ENCODE data around the gene BANP.
"Not testable (repeated sequence)": the region's sequence is repeated elsewhere in the genome, so short reads cannot be mapped to it uniquely, and the experiment has no call there.

BANP gene

DNA sequence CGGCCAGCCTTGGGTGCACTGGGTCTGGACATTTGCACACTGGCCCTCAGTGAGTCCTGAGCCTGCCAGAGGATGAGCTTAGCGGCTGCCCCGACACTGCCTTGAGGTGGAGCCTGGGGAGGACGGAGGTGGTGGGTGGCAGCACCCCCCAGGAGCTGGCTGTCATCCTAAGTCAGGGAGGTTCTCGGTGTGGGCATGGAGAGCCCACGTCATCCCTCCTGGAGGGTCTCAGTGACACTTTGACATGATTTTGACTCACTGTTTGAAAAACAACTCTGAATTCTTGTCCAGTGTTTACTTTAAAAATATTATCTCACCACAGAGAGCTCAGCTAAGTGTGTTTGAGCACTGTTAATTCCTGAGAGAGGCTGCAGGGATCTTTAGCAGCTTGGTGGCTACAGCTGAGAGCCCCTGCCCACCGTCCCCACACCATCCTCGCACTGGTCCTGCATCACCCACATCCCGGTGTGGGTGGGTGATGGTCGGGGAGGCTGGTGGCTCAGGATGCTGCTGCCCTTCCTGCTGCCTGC is 63.1 kb downstream of the BANP start:
- Histone ChIP-seq H3K4me3 (ENCODE audit: low read depth in 1 of 2, low read length in 2 of 2) (no peak overlapping the region), H3K36me3 (ENCODE audit: control insufficient read depth in 1 of 2, insufficient read depth in 2 of 2, low read length in 2 of 2) (peaks cover 6 to 33% of the 10 kb centered on the region in 2 donors), H3K4me1 (ENCODE audit: control insufficient read depth in 1 of 2, insufficient read depth in 2 of 2, low read length in 2 of 2) (peaks cover 0 to 13% of the 10 kb centered on the region in 2 donors), H3K27me3 (ENCODE audit: low read depth, low read length) (no peaks in the 10 kb centered on the region), H3K27ac (ENCODE audit: low read length) (no peak overlapping the region), H3K9me3 (ENCODE audit: control insufficient read depth in 1 of 2, low read length in 2 of 2) (no peaks in the 10 kb centered on the region)

DNA sequence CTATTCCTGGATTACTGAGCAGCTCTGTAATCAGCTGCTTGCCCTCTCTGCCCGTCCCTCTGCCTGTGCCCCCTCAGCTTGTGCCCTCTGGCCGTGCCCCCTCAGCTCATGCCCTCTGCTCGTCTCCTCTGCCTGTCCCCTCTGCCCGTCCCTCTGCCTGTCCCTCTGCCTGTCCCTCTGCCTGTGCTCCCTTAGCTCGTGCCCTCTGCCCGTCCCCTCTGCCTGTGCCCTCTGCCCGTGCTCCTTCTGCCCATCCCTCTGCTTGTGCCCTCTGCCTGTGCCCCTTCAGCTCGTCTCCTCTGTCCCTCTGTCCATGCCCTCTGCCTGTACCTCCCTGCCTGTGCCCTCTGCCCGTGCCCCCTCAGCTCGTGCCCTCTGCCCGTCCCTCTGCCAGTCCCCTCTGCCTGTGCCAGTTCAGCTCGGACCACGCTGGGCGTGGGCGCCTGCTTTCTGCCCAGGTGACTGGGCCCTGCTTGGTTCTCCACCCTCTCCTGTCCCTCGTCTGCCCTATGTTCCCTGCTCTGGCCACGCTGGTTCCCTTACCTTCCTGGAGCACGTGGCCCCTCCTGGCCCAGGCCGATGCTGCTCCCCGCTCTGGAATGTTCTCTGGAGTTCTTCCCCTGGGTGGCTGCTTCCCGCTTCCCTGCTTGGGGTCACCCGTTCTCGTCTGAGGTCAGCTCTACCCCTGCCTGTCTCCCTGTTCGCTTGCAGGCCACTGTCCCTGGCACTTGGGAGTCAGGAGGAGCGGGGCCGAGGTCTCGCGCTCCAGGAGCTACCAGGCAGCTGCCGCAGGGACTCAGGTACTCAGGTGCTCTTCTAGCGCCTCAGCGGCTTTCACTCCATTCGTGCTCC is 63.9 kb downstream of the BANP start:
- H3K9me3 ChIP-seq (ENCODE audit: control insufficient read depth in 1 of 2, low read length in 2 of 2), result no peaks in the 10 kb centered on the region
- no peak overlapping the region for H3K27ac ChIP-seq (ENCODE audit: low read length)
- H3K27me3 ChIP-seq (ENCODE audit: low read depth, low read length), result no peaks in the 10 kb centered on the region
- no peak overlapping the region for H3K4me3 ChIP-seq (ENCODE audit: low read depth in 1 of 2, low read length in 2 of 2)
- H3K4me1 ChIP-seq (ENCODE audit: control insufficient read depth in 1 of 2, insufficient read depth in 2 of 2, low read length in 2 of 2), result peaks cover 0 to 13% of the 10 kb centered on the region in 2 donors
- H3K36me3 ChIP-seq (ENCODE audit: control insufficient read depth in 1 of 2, insufficient read depth in 2 of 2, low read length in 2 of 2), result peaks cover 6 to 32% of the 10 kb centered on the region in 2 donors

DNA sequence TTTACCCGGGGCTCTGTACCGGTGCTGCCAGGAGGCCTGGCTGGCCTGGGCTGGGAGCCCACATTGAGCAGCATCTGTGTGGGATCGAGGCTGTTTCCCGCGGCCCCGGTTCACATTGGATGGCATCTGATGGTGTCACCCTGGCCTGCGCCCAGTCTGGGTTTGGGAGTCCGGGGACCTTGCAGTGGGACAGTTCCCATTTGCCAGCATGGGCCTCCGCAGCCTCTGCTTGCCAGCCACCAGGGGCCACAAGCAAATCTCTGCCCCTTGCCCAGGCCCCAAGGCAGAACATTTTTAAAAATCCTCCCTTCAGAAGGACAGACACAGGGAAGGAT is 64.5 kb downstream of the BANP start:
- H3K27me3 ChIP-seq (ENCODE audit: low read depth, low read length), result no peaks in the 10 kb centered on the region
- H3K36me3 ChIP-seq (ENCODE audit: control insufficient read depth in 1 of 2, insufficient read depth in 2 of 2, low read length in 2 of 2), result peaks cover 2 to 30% of the 10 kb centered on the region in 2 donors
- H3K4me1 ChIP-seq (ENCODE audit: control insufficient read depth in 1 of 2, insufficient read depth in 2 of 2, low read length in 2 of 2), result peaks cover 0 to 13% of the 10 kb centered on the region in 2 donors
- no peaks in the 10 kb centered on the region for H3K9me3 ChIP-seq (ENCODE audit: control insufficient read depth in 1 of 2, low read length in 2 of 2)
- H3K4me3 ChIP-seq (ENCODE audit: low read depth in 1 of 2, low read length in 2 of 2), result no peak overlapping the region
- no peak overlapping the region for H3K27ac ChIP-seq (ENCODE audit: low read length)

DNA sequence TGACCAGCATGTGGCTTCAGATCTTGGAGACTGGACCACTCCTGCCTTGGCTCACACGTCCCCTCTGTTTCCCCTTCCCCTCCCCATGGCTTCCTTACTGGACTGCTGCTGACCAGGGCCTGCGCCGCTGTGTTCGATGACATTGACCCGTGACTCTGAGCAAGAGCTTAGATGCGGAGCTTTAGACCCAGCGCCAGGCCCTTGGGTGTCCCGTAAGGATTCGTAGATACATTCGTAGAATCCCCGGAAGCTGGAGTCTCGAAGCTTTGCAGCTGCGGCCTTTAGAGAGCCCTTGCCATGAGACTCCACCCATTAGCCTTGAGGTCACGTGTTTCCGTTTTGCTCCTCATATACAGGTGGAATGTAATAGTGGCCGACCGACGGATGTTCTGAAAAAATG is 65.2 kb downstream of the BANP start:
- H3K27ac ChIP-seq (ENCODE audit: low read length), result not testable (repeated sequence)

DNA sequence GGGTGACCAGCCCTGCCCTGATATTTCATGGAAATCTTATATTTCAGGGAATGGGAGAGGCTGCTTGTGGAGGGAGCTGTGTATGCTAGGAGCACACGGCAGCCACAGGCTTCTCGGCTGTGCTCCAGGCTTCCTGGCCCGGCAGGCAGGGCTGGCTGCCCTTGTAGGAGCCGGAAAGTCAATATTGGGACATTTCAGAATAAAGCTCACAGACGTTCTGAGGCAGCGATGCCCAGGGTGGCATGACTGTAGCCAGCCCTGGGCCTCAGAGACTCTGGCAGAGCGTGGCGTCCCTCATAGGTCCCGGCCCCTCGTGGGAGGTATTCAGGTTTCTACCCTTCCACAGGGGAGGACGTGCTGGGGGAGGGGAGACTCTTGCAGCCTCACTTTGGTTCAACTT is 65.7 kb downstream of the BANP start:
- peaks cover 0 to 28% of the 10 kb centered on the region in 2 donors for H3K36me3 ChIP-seq (ENCODE audit: control insufficient read depth in 1 of 2, insufficient read depth in 2 of 2, low read length in 2 of 2)

More for the DNA sequence above, 65.2 kb downstream of the BANP start:
- not testable (repeated sequence) for H3K27me3 ChIP-seq (ENCODE audit: low read depth, low read length); H3K9me3 ChIP-seq (ENCODE audit: control insufficient read depth in 1 of 2, low read length in 2 of 2); H3K4me3 ChIP-seq (ENCODE audit: low read depth in 1 of 2, low read length in 2 of 2)
- peaks cover 0 to 28% of the 10 kb centered on the region in 2 donors for H3K36me3 ChIP-seq (ENCODE audit: control insufficient read depth in 1 of 2, insufficient read depth in 2 of 2, low read length in 2 of 2)
- peaks cover 0 to 13% of the 10 kb centered on the region in 2 donors for H3K4me1 ChIP-seq (ENCODE audit: control insufficient read depth in 1 of 2, insufficient read depth in 2 of 2, low read length in 2 of 2)

DNA sequence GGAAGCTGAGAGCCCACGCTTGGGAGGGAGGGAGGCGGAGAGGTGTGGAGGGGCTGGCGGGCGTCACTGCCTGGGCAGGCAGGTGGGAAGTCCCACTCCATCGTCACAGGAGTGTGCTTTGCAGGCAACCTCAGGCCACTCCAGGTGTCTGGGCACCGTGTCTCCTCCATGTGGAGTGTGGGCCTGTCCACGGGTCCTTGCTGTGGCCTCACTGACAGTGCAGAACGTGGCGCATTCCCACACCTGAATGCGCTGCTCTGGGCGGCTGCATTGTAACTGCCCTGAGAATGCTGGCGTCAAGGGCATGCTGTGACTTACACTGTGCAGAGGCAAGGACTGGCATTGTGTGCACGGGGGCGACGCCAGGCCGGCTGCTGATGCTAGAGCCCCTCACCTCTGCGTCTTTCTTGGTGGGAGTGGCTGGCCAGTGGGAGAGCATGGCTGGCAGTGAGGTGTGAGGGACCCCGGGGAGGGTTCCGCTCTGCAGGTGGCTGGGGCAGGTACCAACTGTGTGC is 66.4 kb downstream of the BANP start:
- Histone ChIP-seq H3K4me3 (ENCODE audit: low read depth in 1 of 2, low read length in 2 of 2) (no peak overlapping the region), H3K36me3 (ENCODE audit: control insufficient read depth in 1 of 2, insufficient read depth in 2 of 2, low read length in 2 of 2) (peaks cover 0 to 28% of the 10 kb centered on the region in 2 donors), H3K27ac (ENCODE audit: low read length) (no peak overlapping the region), H3K27me3 (ENCODE audit: low read depth, low read length) (no peaks in the 10 kb centered on the region), H3K4me1 (ENCODE audit: control insufficient read depth in 1 of 2, insufficient read depth in 2 of 2, low read length in 2 of 2) (peaks cover 0 to 13% of the 10 kb centered on the region in 2 donors), H3K9me3 (ENCODE audit: control insufficient read depth in 1 of 2, low read length in 2 of 2) (no peaks in the 10 kb centered on the region)

More for the DNA sequence above, 65.7 kb downstream of the BANP start:
- H3K9me3 ChIP-seq (ENCODE audit: control insufficient read depth in 1 of 2, low read length in 2 of 2), result no peaks in the 10 kb centered on the region
- H3K27ac ChIP-seq (ENCODE audit: low read length), result no peak overlapping the region
- no peaks in the 10 kb centered on the region for H3K27me3 ChIP-seq (ENCODE audit: low read depth, low read length)
- H3K4me1 ChIP-seq (ENCODE audit: control insufficient read depth in 1 of 2, insufficient read depth in 2 of 2, low read length in 2 of 2), result peaks cover 0 to 13% of the 10 kb centered on the region in 2 donors
- H3K4me3 ChIP-seq (ENCODE audit: low read depth in 1 of 2, low read length in 2 of 2), result no peak overlapping the region

DNA sequence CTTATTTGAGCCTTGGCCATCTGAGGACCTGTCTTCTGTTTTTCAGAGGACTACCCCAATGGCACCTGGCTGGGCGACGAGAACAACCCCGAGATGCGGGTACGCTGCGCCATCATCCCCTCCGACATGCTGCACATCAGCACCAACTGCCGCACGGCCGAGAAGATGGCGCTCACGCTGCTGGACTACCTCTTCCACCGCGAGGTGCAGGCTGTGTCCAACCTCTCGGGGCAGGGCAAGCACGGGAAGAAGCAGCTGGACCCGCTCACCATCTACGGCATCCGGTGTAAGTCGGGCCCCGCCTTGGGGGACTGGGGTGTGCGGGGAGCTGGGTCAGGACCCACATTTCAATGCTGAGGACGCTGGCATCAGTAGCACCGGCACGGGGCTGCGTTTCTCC is 67.1 kb downstream of the BANP start:
- H3K4me3 ChIP-seq (ENCODE audit: low read depth in 1 of 2, low read length in 2 of 2); H3K27ac ChIP-seq (ENCODE audit: low read length); H3K9me3 ChIP-seq (ENCODE audit: control insufficient read depth in 1 of 2, low read length in 2 of 2); H3K27me3 ChIP-seq (ENCODE audit: low read depth, low read length): not testable (repeated sequence)
- Histone ChIP-seq H3K4me1 (ENCODE audit: control insufficient read depth in 1 of 2, insufficient read depth in 2 of 2, low read length in 2 of 2) (peaks cover 0 to 13% of the 10 kb centered on the region in 2 donors), H3K36me3 (ENCODE audit: control insufficient read depth in 1 of 2, insufficient read depth in 2 of 2, low read length in 2 of 2) (peaks cover 0 to 28% of the 10 kb centered on the region in 2 donors)

DNA sequence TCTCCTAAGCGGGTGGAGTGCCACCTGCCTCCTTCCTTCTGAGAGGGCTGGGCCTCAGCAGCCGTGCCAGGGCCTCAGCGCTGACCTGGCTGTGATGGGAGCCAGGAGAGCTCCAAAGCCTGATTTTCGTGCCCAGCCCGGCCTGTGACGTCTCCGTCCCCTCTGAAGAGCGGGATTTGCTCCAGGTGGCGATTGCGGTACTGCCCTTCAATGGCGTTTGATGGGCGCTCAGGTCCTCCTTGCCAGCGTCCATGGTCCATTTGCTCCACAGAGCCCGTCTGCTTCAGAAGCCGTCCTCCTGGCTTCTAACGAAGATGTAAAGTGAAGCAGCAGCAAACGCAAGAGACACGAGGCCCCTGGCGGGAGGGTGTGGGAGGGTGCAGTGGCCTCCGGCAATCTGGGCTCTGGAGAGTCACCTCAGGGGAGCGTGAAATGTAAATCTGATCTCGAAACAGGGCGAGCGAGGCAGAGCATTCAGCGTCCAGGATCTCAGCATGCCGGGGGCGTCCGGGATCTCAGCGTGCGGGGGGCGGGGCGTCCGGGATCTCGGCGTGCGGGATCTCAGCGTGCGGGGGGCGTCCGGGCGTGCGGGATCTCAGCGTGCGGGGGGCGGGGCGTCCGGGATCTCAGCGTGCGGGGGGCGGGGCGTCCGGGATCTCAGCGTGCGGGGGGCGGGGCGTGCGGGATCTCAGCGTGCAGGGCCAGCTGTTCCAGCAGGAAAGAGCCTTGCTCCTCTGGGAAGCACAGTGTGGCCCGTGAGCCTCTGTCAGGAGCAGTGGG is 68.0 kb downstream of the BANP start:
- not testable (repeated sequence) for H3K27ac ChIP-seq (ENCODE audit: low read length); H3K27me3 ChIP-seq (ENCODE audit: low read depth, low read length); H3K4me1 ChIP-seq (ENCODE audit: control insufficient read depth in 1 of 2, insufficient read depth in 2 of 2, low read length in 2 of 2); H3K4me3 ChIP-seq (ENCODE audit: low read depth in 1 of 2, low read length in 2 of 2); H3K9me3 ChIP-seq (ENCODE audit: control insufficient read depth in 1 of 2, low read length in 2 of 2)
- H3K36me3 ChIP-seq (ENCODE audit: control insufficient read depth in 1 of 2, insufficient read depth in 2 of 2, low read length in 2 of 2), result peaks cover 0 to 28% of the 10 kb centered on the region in 2 donors

DNA sequence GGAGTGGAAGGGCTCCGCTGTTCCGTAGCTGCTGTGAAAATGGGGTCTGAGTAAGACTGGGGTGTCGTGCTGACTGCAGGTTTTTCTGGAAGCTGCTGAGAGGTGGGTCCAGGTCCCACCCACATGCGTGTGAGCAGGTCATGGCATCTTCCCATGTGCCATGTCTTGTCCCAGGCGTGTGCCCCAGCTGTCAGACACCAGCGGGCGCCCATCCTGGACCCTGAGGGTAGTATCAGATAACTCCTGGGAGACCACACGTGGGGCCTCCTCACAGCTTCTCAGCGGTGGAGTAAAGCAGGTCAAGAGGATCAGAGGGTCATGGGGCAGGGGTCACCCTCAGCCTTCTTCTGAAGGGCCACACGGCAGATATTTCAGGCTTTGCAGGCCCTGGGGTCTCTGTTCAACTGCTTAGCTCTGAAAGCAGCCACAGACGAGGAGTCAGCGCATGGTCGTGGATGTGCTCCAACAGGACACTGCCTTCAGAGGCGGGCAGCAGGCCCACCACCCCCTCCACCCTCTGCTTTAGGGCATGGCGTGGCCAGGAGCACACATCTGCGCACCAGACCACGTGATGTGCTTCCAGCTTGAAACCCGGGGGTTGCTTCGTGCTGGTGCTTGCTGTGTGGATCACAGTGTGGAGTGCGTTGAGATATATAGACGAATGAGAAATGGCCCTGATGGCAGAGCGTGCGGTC is 68.7 kb downstream of the BANP start:
- H3K9me3 ChIP-seq (ENCODE audit: control insufficient read depth in 1 of 2, low read length in 2 of 2), result no peaks in the 10 kb centered on the region
- H3K4me3 ChIP-seq (ENCODE audit: low read depth in 1 of 2, low read length in 2 of 2), result no peak overlapping the region
- peaks cover 0 to 28% of the 10 kb centered on the region in 2 donors for H3K36me3 ChIP-seq (ENCODE audit: control insufficient read depth in 1 of 2, insufficient read depth in 2 of 2, low read length in 2 of 2)
- peaks cover 0 to 5% of the 10 kb centered on the region in 2 donors for H3K4me1 ChIP-seq (ENCODE audit: control insufficient read depth in 1 of 2, insufficient read depth in 2 of 2, low read length in 2 of 2)
- H3K27ac ChIP-seq (ENCODE audit: low read length), result no peak overlapping the region
- no peaks in the 10 kb centered on the region for H3K27me3 ChIP-seq (ENCODE audit: low read depth, low read length)

DNA sequence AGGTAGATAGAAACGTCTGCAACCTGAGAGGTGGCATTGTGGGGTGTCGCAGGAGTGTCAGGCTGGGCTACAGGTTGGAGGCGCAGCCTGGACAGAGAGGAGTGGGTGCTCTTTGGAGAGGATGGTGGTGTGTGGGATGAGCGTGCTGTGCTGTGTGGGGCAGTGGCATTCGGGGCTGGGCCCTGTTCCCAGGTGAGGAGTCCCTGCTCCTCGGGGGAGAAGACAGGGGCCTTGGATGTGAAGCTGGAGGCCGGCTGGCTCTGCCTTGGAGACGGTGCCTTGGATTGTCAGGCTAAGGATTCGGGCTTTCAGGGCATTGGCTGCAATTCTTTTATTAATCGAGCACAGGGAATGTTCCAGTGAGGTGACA is 69.3 kb downstream of the BANP start:
- H3K4me1 ChIP-seq (ENCODE audit: control insufficient read depth in 1 of 2, insufficient read depth in 2 of 2, low read length in 2 of 2), result peaks cover 0 to 5% of the 10 kb centered on the region in 2 donors
- H3K9me3 ChIP-seq (ENCODE audit: control insufficient read depth in 1 of 2, low read length in 2 of 2), result no peaks in the 10 kb centered on the region
- no peak overlapping the region for H3K27ac ChIP-seq (ENCODE audit: low read length)
- no peak overlapping the region for H3K4me3 ChIP-seq (ENCODE audit: low read depth in 1 of 2, low read length in 2 of 2)
- no peaks in the 10 kb centered on the region for H3K27me3 ChIP-seq (ENCODE audit: low read depth, low read length)
- H3K36me3 ChIP-seq (ENCODE audit: control insufficient read depth in 1 of 2, insufficient read depth in 2 of 2, low read length in 2 of 2), result peaks cover 0 to 28% of the 10 kb centered on the region in 2 donors
